Activated B cell treated with CpG ODN at 0.5 μM for 24 hours (primary cell): ENCODE results near the gene FCAR. TPM values are rescaled to one million over a fixed set of nuclear protein-coding genes. Genes with fewer than 3 reads are reported as not detected.
"Not testable (repeated sequence)": the region's sequence is repeated elsewhere in the genome, so short reads cannot be mapped to it uniquely, and the experiment has no call there.

Experiments
- ATAC-seq: fragments of 200-7000 bp; cut with Tn5 transposase; one replicate; pipeline ENCODE4 v1.10.0; 2021; ENCODE audit warnings: low read depth, mild to moderate bottlenecking, moderate library complexity
- CTCF ChIA-PET: fragments of 350-600 bp; sonication (Branson Sonifier 250); formaldehyde crosslinking; loops from one replicate; lab custom pipeline; 2021; ENCODE audit warnings: antibody characterized with exemption; lab: Charles Lee
- POLR2A ChIA-PET: fragments of 350-600 bp; sonication (Branson Sonifier 250); formaldehyde crosslinking; loops from one replicate; lab custom pipeline; 2021; ENCODE audit warnings: antibody characterized with exemption; lab: Charles Lee
- DNase-seq: peaks from one replicate; pipeline ENCODE4 v3.0.0; 2022
- H3K27ac Mint-ChIP-seq: one replicate; pipeline ENCODE4 v1.8.0; 2020; ENCODE audit warnings: mixed read lengths
- H3K27me3 Mint-ChIP-seq: one replicate; pipeline ENCODE4 v1.8.0; 2021; ENCODE audit warnings: mixed read lengths
- H3K36me3 Mint-ChIP-seq: one replicate; pipeline ENCODE4 v1.8.0; 2021; ENCODE audit warnings: low read depth, mixed read lengths
- H3K4me1 Mint-ChIP-seq: one replicate; pipeline ENCODE4 v1.8.0; 2021; ENCODE audit warnings: mixed read lengths
- H3K4me3 Mint-ChIP-seq: one replicate; pipeline ENCODE4 v1.8.0; 2020; ENCODE audit warnings: mild to moderate bottlenecking, mixed read lengths
- H3K9me3 Mint-ChIP-seq: one replicate; pipeline ENCODE4 v1.8.0; 2020; ENCODE audit warnings: mixed read lengths
- intact Hi-C: fragments of 100-400 bp; cut with micrococcal nuclease; formaldehyde crosslinking; loops from one replicate; pipeline ENCODE4 v1.15.1; 2024
- total RNA-seq: library from RNA; stranded (reverse); gene quantifications from 2 replicates; pipeline ENCODE4 v1.2.3, GENCODE V29; 2022
- TF ChIP-seq, protein P1 (sequence below): fragments of 200-600 bp; IDR thresholded peaks from one replicate; pipeline ENCODE4 v1.8.0; 2022; ENCODE audit warnings: antibody characterized with exemption, mild to moderate bottlenecking

The FCAR gene
- 0.20 TPM in 1 of 2 replicates, not detected in the other for total RNA-seq

- no peak for ATAC-seq
- POLR2A ChIA-PET = no interaction called here
- no peak within 1 kb of the TSS for H3K27ac Mint-ChIP-seq
These were observed at the start of gene FCAR for GRCh38 chr19:54873990-54874389. FCAR (plus strand) TSS chr19:54874235; CDS start chr19:54874290, 55 bp downstream.

GRCh38 chr19:54824416-54824815 is 49.6 kb upstream of the FCAR start:
- H3K27ac Mint-ChIP-seq, H3K4me3 Mint-ChIP-seq, H3K36me3 Mint-ChIP-seq, DNase-seq, CTCF ChIA-PET, H3K9me3 Mint-ChIP-seq, intact Hi-C loops, H3K4me1 Mint-ChIP-seq, POLR2A ChIA-PET, ATAC-seq: not testable (repeated sequence)
- H3K27me3 Mint-ChIP-seq = peaks cover 15% of the 10 kb centered on the region

More at GRCh38 chr19:54873990-54874389, at the start of gene FCAR:
- intact Hi-C loops = no loop called here
- Mint-ChIP-seq H3K4me1 (peaks cover 3% of the 10 kb centered on the region), H3K9me3 (no peaks in the 10 kb centered on the region), H3K36me3 (no peaks in the 10 kb centered on the region), H3K27me3 (peaks cover 11% of the 10 kb centered on the region), H3K4me3 (no peak within 1 kb of the TSS)
- CTCF ChIA-PET = no interaction called here
- no peak for DNase-seq
- TF ChIP-seq, protein P1, sequence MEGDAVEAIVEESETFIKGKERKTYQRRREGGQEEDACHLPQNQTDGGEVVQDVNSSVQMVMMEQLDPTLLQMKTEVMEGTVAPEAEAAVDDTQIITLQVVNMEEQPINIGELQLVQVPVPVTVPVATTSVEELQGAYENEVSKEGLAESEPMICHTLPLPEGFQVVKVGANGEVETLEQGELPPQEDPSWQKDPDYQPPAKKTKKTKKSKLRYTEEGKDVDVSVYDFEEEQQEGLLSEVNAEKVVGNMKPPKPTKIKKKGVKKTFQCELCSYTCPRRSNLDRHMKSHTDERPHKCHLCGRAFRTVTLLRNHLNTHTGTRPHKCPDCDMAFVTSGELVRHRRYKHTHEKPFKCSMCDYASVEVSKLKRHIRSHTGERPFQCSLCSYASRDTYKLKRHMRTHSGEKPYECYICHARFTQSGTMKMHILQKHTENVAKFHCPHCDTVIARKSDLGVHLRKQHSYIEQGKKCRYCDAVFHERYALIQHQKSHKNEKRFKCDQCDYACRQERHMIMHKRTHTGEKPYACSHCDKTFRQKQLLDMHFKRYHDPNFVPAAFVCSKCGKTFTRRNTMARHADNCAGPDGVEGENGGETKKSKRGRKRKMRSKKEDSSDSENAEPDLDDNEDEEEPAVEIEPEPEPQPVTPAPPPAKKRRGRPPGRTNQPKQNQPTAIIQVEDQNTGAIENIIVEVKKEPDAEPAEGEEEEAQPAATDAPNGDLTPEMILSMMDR = no peak

GRCh38 chr19:54825326-54825725 is 48.7 kb upstream of the FCAR start:
- H3K36me3 Mint-ChIP-seq, CTCF ChIA-PET: not testable (repeated sequence)

DNA sequence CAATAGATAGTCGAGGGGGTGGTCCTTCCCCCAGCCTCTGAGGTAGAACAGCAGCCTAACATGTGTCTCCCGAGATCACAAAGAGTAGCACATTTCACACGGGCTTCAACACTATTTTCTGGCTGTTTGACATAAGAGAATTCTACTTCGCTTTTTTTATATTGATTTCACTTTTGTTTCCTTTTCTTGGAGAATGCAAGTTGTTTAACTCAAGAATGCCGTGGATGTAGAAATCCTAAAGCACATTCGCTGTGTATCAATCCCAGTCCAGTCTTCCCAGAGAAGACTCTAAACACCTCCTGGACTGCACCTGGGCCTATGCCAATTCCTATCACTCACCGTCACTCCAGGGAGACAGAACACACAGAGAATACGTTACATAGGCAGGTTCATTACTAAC is 46.0 kb upstream of the FCAR start:
- DNase-seq = not testable (repeated sequence)

More at GRCh38 chr19:54825326-54825725, 48.7 kb upstream of the FCAR start:
- H3K27me3 Mint-ChIP-seq = peaks cover 16% of the 10 kb centered on the region
- H3K27ac Mint-ChIP-seq, ATAC-seq, H3K9me3 Mint-ChIP-seq, H3K4me1 Mint-ChIP-seq, H3K4me3 Mint-ChIP-seq, intact Hi-C loops, POLR2A ChIA-PET, DNase-seq: not testable (repeated sequence)

GRCh38 chr19:54832496-54832895 is 41.5 kb upstream of the FCAR start, which contains the start of gene KIR2DS4:
KIR2DS4 (plus strand) TSS chr19:54832676.
- H3K4me3 Mint-ChIP-seq, H3K36me3 Mint-ChIP-seq, H3K27me3 Mint-ChIP-seq, H3K4me1 Mint-ChIP-seq, intact Hi-C loops, DNase-seq, ATAC-seq, POLR2A ChIA-PET, H3K9me3 Mint-ChIP-seq, CTCF ChIA-PET, H3K27ac Mint-ChIP-seq: not testable (repeated sequence)

More for the DNA sequence above, 46.0 kb upstream of the FCAR start:
- H3K27ac Mint-ChIP-seq, intact Hi-C loops, POLR2A ChIA-PET, CTCF ChIA-PET, H3K9me3 Mint-ChIP-seq, H3K4me1 Mint-ChIP-seq, H3K4me3 Mint-ChIP-seq, H3K36me3 Mint-ChIP-seq, ATAC-seq: not testable (repeated sequence)
- peaks cover 16% of the 10 kb centered on the region for H3K27me3 Mint-ChIP-seq

- H3K36me3 Mint-ChIP-seq, POLR2A ChIA-PET, H3K4me1 Mint-ChIP-seq, H3K4me3 Mint-ChIP-seq, H3K27ac Mint-ChIP-seq, intact Hi-C loops, H3K9me3 Mint-ChIP-seq, DNase-seq, H3K27me3 Mint-ChIP-seq, ATAC-seq, CTCF ChIA-PET: not testable (repeated sequence)
These were observed 38.9 kb upstream of the FCAR start for GRCh38 chr19:54835126-54835525.

DNA sequence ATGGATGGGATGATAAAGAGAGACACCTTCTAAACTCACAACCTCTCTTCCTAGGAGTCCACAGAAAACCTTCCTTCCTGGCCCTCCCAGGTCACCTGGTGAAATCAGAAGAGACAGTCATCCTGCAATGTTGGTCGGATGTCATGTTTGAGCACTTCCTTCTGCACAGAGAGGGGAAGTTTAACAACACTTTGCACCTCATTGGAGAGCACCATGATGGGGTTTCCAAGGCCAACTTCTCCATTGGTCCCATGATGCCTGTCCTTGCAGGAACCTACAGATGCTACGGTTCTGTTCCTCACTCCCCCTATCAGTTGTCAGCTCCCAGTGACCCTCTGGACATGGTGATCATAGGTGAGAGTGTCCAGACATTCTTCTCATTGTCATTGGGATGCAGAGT is 36.5 kb upstream of the FCAR start:
- H3K27ac Mint-ChIP-seq, H3K36me3 Mint-ChIP-seq, ATAC-seq, H3K4me1 Mint-ChIP-seq, CTCF ChIA-PET, H3K27me3 Mint-ChIP-seq, DNase-seq, POLR2A ChIA-PET, H3K4me3 Mint-ChIP-seq, intact Hi-C loops, H3K9me3 Mint-ChIP-seq: not testable (repeated sequence)

GRCh38 chr19:54843171-54843570 is 30.9 kb upstream of the FCAR start:
- H3K4me3 Mint-ChIP-seq, H3K9me3 Mint-ChIP-seq, H3K27ac Mint-ChIP-seq, H3K4me1 Mint-ChIP-seq, H3K27me3 Mint-ChIP-seq, POLR2A ChIA-PET, intact Hi-C loops, ATAC-seq, CTCF ChIA-PET, H3K36me3 Mint-ChIP-seq, DNase-seq: not testable (repeated sequence)

DNA sequence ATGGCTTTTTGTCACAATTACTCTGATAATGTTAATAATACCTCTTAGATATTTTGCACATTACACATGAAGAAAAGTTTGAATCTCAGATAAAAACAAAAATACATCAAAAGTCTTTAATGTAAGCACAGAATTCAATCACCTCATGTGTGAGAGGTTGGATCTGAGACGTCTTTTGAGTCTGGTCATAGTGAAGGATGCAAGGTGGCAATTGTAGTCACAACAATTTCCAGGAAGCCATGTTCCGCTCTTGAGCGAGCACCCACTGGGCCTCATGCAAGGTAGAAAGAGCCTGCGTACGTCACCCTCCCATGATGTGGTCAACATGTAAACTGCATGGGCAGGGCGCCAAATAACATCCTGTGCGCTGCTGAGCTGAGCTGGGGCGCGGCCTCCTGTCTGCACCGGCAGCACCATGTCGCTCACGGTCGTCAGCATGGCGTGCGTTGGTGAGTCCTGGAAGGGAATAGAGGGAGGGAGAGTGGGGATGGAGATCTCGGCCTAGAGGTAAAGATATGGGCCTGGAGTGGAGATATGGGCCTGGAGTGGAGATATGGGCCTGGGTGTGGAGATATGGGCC is 23.9 kb upstream of the FCAR start, which contains the start of gene KIR3DL2:
KIR3DL2 (plus strand) TSS at position 383 of the 580 bp plus-strand sequence; CDS start at position 416, 33 bp downstream.
- H3K4me3 Mint-ChIP-seq, POLR2A ChIA-PET, H3K4me1 Mint-ChIP-seq, CTCF ChIA-PET, ATAC-seq, DNase-seq, H3K36me3 Mint-ChIP-seq, H3K9me3 Mint-ChIP-seq, H3K27ac Mint-ChIP-seq, intact Hi-C loops: not testable (repeated sequence)
- H3K27me3 Mint-ChIP-seq = peaks cover 17% of the 10 kb centered on the region
